M059J (cell line): Measurements from ENCODE around the gene C3orf52. TPM values are rescaled to one million over a fixed set of nuclear protein-coding genes. Genes with fewer than 3 reads are reported as not detected.
A peak's percentile ranks its signal among the peaks of the same experiment; 100 is the strongest.

Experiments used
- DNase-seq: peaks from one replicate; pipeline ENCODE4 v3.0.0-alpha.2; 2012; ENCODE audit warnings: low read depth
- total RNA-seq: library from RNA; depleted of rRNA; stranded (reverse); fragments of >200 nt; shearing (Covaris generic); gene quantifications from 2 replicates; pipeline ENCODE4 v1.2.3, GENCODE V29; 2014

C3orf52 gene
- total RNA-seq, 1 experiment from 2014 or later = 12.6 TPM

DNA sequence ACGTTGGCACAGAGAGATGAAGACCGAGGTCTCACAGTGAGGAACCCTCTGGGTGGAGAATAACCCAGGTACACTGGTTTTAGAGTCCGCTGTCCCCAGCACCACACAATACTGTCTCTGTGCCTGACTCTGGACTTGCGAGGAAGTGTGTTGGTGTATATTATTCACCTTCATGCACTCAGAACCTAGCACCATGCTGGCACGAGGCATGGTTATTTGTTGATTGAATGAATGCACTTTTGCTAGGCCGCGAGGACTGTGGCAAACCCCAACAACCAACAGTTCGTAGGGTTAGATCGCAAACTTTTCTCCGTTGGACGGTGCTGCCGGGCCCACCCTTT, 484 bp upstream of the C3orf52 start:
- DNase-seq = no peak

GRCh38 chr3:112086875-112087524, 811 bp downstream of the C3orf52 start:
- peak; percentile 82 for DNase-seq

DNA sequence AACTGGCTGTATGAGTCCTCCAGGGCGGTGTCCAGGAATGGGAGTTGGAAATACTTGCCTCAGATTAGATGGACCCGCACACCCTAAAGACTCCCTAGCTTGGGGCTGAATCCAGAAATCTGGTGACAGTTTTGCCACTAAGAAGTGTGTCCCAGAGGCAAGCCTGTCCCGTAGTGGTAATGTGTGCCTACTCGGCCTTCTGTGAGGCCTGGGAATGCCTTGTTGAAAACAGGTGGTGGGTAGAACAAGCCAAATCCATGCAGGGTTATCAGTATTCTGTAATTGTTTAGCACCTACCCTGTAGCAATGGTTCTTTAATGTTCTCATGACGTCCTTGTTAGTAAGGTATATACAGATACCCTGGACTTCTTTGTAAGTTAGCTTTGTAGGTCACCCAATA, 1.6 kb downstream of the C3orf52 start:
- no peak for DNase-seq

DNA sequence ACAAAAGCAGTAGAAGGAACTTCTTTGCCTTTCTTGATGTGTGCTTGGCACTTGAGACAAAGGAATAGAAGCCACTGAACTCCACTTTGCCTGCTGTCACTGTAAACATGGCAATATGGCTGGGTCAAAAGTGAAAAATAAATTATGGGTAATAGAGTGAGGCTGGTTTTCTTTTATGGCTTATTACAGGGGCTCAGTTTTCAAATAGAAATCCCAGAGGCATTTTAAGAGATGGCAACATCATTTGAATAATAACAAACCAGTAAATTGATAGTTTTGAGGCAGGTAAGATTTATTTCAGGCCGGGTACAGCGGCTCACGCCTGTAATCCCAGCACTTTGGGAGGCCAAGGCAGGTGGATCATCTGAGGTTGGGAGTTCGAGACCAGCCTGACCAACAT, 2.8 kb downstream of the C3orf52 start:
- no peak for DNase-seq

DNA sequence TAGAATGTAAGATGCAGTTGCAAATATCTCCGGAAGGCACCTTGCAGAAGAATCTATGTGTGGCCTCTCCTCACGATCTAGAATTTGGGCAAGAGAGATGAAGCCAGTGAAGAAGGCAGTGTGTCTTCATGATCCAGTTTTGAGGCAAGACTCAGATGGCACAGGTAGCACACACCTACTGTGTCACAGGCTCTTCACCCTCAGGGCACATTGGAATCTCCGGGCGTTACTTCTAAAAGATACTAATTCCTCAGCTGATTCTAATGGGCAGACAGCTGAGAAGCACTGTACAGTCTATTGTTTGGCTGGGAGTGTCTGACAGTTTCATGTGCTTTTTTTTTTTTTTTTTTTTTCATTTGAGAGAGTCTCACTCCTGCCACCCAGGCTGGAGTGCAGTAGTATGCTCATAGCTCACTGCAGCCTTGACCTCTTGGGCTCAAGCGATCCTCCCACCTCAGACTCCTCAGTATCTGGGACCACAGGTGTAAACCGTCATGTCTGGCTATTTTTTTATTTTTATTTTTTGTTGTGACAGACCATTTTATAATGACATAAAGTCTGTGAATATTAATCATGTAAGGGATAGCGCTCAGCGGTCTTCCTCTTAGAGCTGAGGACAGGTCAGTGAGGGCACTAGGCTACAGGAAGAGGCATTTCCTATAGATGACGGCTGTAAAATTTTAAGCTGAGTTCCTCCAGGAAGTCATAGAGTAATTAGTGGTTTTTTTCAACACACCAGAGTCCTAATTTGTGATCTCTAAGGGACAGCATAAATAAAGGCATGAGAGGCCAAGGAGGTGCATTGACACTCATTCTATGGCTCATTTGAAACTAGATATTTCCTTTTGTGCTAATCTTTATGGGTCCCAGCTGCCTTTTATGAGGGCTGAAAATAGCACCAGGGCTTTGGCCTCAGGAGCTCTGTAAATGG, 4.0 kb downstream of the C3orf52 start:
- DNase-seq = peak; percentile 56

DNA sequence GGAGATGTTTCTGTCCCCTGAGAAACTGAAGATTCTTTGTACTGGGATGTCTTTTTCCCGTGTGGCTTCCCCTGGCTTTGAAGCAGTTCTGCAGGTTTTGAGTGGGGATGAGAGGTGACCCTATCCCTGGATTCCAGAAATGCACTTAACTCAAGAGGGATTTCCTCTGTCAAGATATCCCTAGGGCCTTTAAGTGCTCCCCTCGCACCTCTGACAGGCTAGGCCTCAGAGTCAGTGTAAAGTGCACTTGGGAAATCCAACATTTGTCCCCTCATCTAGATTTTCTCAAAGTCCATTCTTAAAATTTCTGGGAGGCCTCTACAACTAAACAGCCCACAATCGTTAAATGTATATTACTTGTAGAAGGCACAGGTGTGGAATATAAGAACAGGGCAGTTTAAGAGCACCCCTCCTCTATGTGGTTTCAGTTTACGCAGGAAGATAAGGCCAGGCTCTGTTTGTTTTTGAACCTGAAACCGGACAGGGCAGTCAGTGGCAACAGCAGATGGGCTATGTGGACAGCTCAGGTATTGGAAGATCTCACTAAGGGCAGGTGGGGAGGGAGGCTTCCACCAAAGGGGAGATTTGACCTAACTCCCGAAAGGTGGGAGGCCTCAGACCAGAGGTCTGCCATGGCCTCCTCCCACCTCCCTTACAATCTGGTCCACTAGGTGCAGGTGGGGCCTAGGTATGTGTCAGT, 4.8 kb downstream of the C3orf52 start:
- DNase-seq = no peak

- no peak for DNase-seq
These were observed 6.4 kb downstream of the C3orf52 start for GRCh38 chr3:112092496-112093179.

DNA sequence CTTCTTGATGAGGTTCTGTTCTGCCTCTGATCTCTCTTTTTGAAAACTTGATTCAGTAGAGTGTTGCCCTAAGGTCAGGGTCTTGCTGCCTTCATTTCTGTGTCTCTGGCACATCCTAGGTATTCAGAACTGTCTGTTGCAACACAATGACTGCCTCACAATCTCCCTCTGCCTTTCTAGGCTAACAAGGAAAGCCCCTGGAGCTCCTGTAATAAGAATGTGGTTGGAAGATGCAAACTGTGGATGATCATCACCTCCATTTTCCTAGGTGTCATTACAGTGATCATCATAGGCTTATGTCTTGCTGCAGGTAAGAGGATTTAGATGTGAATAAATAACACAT, 7.0 kb downstream of the C3orf52 start:
- no peak for DNase-seq

GRCh38 chr3:112095731-112096130, 9.5 kb downstream of the C3orf52 start:
- peak; percentile 22 for DNase-seq

- DNase-seq = peak; percentile 42
These were observed 10.0 kb downstream of the C3orf52 start for GRCh38 chr3:112096176-112096575.

- peak; percentile 100 for DNase-seq
These were observed 11.2 kb downstream of the C3orf52 start for GRCh38 chr3:112097378-112097777.

DNA sequence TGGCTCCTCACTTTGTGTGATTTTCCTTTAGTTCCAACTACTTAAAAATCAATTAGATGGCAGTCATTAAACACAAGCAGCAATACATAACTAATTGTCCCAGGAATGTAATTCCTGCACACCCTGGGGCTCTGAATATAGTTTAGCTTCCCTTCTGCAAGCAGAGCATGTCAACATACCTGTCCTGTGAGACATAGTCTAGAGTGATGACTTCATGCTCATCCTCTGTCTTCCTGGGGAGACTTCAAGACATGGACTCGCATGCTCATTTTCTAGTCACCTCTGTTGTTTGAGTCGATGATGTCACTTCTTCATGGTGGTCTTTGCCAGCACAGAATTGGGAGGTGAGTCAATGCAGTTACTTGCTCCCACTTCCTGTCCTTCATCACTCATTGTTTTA, 15.7 kb downstream of the C3orf52 start:
- DNase-seq = peak; percentile 95

DNA sequence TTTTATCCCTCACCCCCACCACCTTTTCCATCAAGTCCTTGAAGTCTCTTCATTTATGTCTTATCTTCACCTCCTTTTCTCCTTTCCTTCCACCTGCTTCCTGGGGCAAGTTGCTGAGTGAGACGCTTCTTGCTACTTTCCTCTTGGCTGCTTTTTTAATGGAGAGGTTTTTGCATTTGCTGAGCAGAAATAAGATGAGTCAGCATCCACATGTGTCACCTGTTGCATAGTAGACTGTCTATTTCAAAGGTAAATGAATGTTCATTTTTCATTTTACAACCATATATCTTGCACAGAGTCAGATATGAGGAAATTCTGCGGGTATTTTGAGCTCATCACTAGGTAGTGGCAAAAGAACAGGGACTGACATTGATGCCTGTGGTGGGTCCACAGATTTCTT, 18.6 kb downstream of the C3orf52 start:
- DNase-seq = no peak

DNA sequence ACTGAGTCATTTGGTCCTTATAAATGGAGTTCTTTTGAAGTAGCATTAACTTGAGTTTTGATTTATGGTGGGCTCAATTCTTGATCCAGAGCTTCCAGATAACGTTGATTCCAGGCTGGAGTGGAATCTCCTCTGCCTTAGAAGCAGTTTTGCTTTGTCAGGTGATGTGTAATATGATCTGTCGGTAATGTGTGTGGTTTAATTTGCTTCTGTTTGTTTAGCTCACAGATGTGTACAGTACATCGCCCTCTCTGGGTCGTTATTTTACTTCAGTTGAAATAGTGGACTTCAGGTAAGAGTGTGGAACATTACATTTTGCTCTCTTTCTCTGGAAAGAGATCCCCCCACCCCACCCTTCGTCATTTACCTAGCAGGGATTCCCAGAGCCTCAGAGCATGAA, 23.1 kb downstream of the C3orf52 start:
- DNase-seq = no peak

GRCh38 chr3:112111785-112112402, 25.7 kb downstream of the C3orf52 start:
- peak; percentile 71 for DNase-seq

DNA sequence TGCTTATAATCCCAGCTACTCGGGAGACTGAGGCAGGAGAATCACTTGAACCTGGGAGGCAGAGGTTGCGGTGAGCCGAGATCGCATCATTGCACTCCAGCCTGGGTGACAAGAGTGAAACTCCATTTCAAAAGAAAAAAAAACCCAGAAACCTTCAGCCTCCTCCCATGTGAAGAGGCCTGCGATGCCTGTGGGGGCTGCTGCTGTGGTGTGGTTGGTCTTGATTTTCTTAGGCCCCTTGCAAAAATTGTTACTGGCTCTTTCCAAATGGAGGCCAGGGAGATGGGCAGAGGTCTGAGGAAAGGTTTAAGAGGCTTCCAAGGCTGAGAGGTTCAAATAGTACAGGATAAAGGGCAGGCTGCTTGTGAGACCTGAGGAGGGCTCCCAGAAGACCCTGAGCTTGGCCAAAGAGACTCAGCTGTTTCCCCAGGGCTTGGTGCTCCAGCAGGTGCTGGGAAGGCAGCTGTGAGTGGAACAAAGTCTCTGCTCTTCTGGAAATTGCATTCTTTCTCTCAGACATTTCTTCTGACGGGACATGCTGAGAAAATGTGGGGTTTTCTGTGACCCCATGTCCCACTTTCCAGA, 28.5 kb downstream of the C3orf52 start:
- DNase-seq = no peak

GRCh38 chr3:112115161-112115739, 29.1 kb downstream of the C3orf52 start:
- DNase-seq = no peak

GRCh38 chr3:112115806-112116383, 29.7 kb downstream of the C3orf52 start:
- DNase-seq = no peak

DNA sequence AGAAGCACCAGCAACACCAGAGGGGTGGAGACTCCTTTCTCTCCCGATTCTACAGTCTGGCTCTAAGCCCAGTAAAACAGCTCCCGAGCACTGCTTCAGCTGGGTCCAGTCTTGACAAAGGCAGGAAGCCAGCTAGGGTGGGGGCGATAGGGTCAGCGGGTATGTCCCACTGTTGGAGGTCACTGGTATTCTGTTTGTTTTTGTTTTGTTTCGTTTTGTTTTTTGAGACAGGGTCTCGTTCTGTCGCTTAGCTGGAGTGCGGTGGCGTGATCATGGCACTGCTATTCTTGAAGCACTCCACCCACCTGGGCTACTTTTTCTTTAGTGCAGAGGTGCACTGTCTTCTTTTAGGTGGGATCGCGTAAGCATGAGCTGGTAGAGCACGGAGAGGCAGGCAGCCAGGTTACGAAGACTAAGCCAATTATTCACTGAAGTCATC, 30.6 kb downstream of the C3orf52 start:
- no peak for DNase-seq

DNA sequence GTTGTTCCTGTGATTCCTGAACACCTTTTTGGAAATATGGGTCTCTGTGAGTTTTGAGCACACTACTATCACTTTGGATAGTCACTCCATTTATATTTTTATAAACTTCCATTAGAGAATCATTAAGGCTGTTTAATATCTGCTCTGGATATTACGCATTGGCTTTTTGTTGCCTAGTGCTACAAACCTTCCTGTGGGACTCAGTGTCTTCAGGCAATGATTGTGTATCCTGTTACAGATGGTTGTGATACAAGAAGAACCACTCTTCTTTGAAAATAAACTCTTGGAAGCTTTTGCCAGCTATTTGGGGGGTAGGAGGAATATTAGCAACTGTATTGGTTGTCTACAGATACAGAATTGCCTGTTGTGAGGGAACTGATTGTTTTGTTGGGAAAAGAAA, 31.2 kb downstream of the C3orf52 start:
- no peak for DNase-seq
